ENCODE data around the gene PNN. TPM values are rescaled to one million over a fixed set of nuclear protein-coding genes. Genes with fewer than 3 reads are reported as not detected.
"Not testable (repeated sequence)": the region's sequence is repeated elsewhere in the genome, so short reads cannot be mapped to it uniquely, and the experiment has no call there.

PNN gene
- total RNA-seq, 3 donors from 2014 or later, result 31.8 to 50.8 (median 47.4) TPM

DNA sequence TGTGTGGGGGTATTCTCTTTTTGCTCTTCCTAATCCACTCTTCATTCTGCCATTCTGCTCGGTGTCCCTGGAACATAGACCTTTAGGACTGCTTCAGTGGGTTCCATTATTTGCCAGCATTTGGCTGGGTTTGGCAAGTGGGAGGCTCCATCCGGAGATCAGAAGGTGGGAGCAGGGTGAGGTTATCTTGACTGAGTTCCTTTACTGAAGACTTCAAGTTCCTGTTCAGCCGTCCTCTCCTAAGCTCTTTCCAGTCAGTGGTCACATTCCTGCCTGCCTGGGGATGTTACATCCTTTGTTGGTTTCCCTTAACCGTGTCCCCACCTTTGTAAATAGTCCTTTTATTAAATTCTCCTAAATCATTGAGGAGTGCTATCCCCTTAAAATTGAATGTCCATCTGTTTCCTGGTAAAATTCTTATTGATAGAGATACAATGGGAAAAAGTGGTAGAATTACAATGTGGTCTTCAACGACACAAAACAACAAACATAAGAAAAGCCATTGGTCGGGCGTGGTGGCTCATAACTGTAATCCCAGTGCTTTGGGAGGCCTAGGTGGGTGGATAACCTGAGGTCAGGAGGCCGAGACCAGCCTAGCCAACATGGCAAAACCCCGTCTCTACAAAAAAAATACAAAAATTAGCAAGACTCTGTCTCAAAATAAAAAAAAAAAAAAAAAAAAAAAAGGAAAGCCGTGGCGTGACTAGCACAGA, 53.6 kb downstream of the PNN start:
- Histone ChIP-seq H3K4me3 (no peak overlapping the region), H3K27ac (no peak overlapping the region), H3K36me3 (no peaks in the 10 kb centered on the region), H3K27me3 (no peaks in the 10 kb centered on the region), H3K4me1 (no peaks in the 10 kb centered on the region), H3K9me3 (no peaks in the 10 kb centered on the region)
- no peak for DNase-seq (ENCODE audit: low spot score in 2 of 2)
- TF ChIP-seq POLR2A (IDR thresholded peaks at IDR 0.05), result no peak
- TF ChIP-seq, protein P1, sequence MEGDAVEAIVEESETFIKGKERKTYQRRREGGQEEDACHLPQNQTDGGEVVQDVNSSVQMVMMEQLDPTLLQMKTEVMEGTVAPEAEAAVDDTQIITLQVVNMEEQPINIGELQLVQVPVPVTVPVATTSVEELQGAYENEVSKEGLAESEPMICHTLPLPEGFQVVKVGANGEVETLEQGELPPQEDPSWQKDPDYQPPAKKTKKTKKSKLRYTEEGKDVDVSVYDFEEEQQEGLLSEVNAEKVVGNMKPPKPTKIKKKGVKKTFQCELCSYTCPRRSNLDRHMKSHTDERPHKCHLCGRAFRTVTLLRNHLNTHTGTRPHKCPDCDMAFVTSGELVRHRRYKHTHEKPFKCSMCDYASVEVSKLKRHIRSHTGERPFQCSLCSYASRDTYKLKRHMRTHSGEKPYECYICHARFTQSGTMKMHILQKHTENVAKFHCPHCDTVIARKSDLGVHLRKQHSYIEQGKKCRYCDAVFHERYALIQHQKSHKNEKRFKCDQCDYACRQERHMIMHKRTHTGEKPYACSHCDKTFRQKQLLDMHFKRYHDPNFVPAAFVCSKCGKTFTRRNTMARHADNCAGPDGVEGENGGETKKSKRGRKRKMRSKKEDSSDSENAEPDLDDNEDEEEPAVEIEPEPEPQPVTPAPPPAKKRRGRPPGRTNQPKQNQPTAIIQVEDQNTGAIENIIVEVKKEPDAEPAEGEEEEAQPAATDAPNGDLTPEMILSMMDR (IDR thresholded peaks at IDR 0.05), result no peak
- no peak for TF ChIP-seq POLR2AphosphoS5 (IDR thresholded peaks at IDR 0.05)
- intact Hi-C loops (cut with DNase I; ENCODE audit: low total_unique reads), result no loop called here

GRCh38 chr14:39229222-39229543, 54.1 kb downstream of the PNN start:
- intact Hi-C loops (cut with DNase I; ENCODE audit: low total_unique reads), result no loop called here
- Histone ChIP-seq H3K36me3 (no peaks in the 10 kb centered on the region), H3K4me1 (no peaks in the 10 kb centered on the region), H3K9me3 (no peaks in the 10 kb centered on the region), H3K27me3 (no peaks in the 10 kb centered on the region), H3K27ac (no peak overlapping the region), H3K4me3 (no peak overlapping the region)
- TF ChIP-seq, protein P1 (IDR thresholded peaks at IDR 0.05), result no peak
- TF ChIP-seq POLR2AphosphoS5 (IDR thresholded peaks at IDR 0.05), result no peak
- no peak for TF ChIP-seq POLR2A (IDR thresholded peaks at IDR 0.05)
- DNase-seq (ENCODE audit: low spot score in 2 of 2), result no peak

- no peak for TF ChIP-seq POLR2AphosphoS5 (IDR thresholded peaks at IDR 0.05)
- TF ChIP-seq, protein P1 (IDR thresholded peaks at IDR 0.05), result no peak
- TF ChIP-seq POLR2A (IDR thresholded peaks at IDR 0.05), result no peak
- Histone ChIP-seq H3K27ac (no peak overlapping the region), H3K4me3 (no peak overlapping the region), H3K27me3 (no peaks in the 10 kb centered on the region), H3K9me3 (no peaks in the 10 kb centered on the region), H3K36me3 (no peaks in the 10 kb centered on the region), H3K4me1 (no peaks in the 10 kb centered on the region)
- intact Hi-C loops (cut with DNase I; ENCODE audit: low total_unique reads), result no loop called here
- DNase-seq (ENCODE audit: low spot score in 2 of 2), result no peak
Measured at GRCh38 chr14:39229601-39230110, 54.6 kb downstream of the PNN start.

DNA sequence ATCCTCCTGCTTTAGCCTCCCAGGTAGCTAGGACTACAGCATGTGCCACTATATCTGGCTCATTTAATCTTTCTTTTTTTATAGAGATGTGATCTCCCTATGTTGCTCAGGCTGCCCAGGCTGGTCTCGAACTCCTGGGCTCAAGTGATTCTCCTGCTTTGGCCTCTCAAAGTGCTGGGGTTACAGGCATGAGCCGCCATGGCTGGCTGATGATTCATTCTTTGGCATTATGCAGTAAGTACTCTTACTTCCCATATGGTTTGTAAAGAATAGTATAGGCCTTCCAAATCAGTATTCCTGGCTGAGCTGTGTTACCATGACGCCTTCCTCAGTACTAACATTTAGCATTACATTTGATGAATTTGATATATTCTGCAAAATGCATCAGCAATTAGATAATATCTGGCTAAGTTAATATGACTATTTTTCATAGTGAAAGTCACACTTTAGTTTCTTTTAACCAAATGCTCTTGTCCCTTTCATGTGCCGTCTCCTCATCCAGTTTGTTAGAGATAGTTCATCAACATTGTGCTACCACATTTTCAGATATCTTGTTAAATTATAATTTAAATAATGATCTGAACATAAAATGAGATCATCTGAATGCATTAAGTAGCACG, 55.5 kb downstream of the PNN start:
- H3K36me3 ChIP-seq, result no peaks in the 10 kb centered on the region
- H3K4me1 ChIP-seq, result no peaks in the 10 kb centered on the region
- no peak for DNase-seq (ENCODE audit: low spot score in 2 of 2)
- no peak overlapping the region for H3K4me3 ChIP-seq
- no peak overlapping the region for H3K27ac ChIP-seq
- intact Hi-C loops (cut with DNase I; ENCODE audit: low total_unique reads), result no loop called here
- TF ChIP-seq POLR2A (IDR thresholded peaks at IDR 0.05), result no peak
- TF ChIP-seq POLR2AphosphoS5 (IDR thresholded peaks at IDR 0.05), result no peak
- TF ChIP-seq, protein P1 (IDR thresholded peaks at IDR 0.05), result no peak
- H3K27me3 ChIP-seq, result no peaks in the 10 kb centered on the region
- H3K9me3 ChIP-seq, result no peaks in the 10 kb centered on the region

- H3K36me3 ChIP-seq; H3K27me3 ChIP-seq; H3K4me3 ChIP-seq; H3K9me3 ChIP-seq; DNase-seq (ENCODE audit: low spot score in 2 of 2); intact Hi-C loops (cut with DNase I; ENCODE audit: low total_unique reads); H3K4me1 ChIP-seq; H3K27ac ChIP-seq: not testable (repeated sequence)
Measured at GRCh38 chr14:39231751-39232553, 56.9 kb downstream of the PNN start.

Other genes starting within 250 kb of the PNN start
- 100 to 1,000 TPM in 1 of 3 donors, 10 to 100 TPM in 2; 75.8 to 106 (median 82.4) TPM for gene SEC23A, start 72.0 kb upstream of the PNN start, total RNA-seq
- gene GEMIN2, start 60.9 kb upstream of the PNN start, total RNA-seq, result 10 to 100 TPM; 16.0 to 36.1 (median 28.1) TPM
- gene TRAPPC6B, start 4.9 kb upstream of the PNN start, total RNA-seq, result 10 to 100 TPM; 22.0 to 33.8 (median 22.9) TPM
- gene MIA2, start 58.7 kb downstream of the PNN start, total RNA-seq, result 10 to 100 TPM; 19.5 to 37.0 (median 23.3) TPM

Measured in breast epithelium (tissue), 4 donors.